HepG2 (cell line): ENCODE data around the gene EYA2. TPM values are rescaled to one million over a fixed set of nuclear protein-coding genes. Genes with fewer than 3 reads are reported as not detected.

Experiments
- ATAC-seq: fragments of 200-7000 bp; cut with Tn5 transposase; 3 replicates; pipeline ENCODE4 v1.9.1; 2020; ENCODE audit warnings: mild to moderate bottlenecking, moderate library complexity
- BruUV-seq: library from RNA; stranded (reverse); fragments of 400-500 nt; replicated peaks from 2 replicates; lab custom pipeline; 2021; lab: Mats Ljungman, UMichigan
- CTCF ChIA-PET: fragments of 300-600 bp; formaldehyde crosslinking; extraction: SDS; loops from one replicate; lab custom pipeline; 2021; ENCODE audit warnings: low total read pairs, inconsistent platforms, low intra/inter-chr PET ratio; lab: Yijun Ruan, JAX
- POLR2A ChIA-PET: fragments of 350-600 bp; sonication (Branson Sonifier 250); formaldehyde crosslinking; loops from one replicate; lab custom pipeline; 2020; ENCODE audit warnings: antibody characterized with exemption, inconsistent platforms; lab: Yijun Ruan, JAX
- DNase-seq: peaks from one replicate; pipeline ENCODE4 v3.0.0-alpha.2; 2015; ENCODE audit warnings: low spot score
- FAIRE-seq: peaks from 3 replicates; lab custom pipeline; 2011; peaks lifted over from hg19 to GRCh38; lab: Jason Lieb, UNC
- H2AFZ ChIP-seq: one replicate; pipeline ENCODE4 v1.6.1; 2011; ENCODE audit warnings: low read length, inconsistent platforms
- H3K27ac ChIP-seq: fragments of 300-600 bp; 3 replicates; pipeline ENCODE4 v1.8.0; 2011; ENCODE audit warnings: mixed run types, mild to moderate bottlenecking, mixed read lengths, low read length, inconsistent platforms; ENCODE audit not compliant: insufficient read depth; ENCODE audit errors: extremely low read length
- H3K27me3 ChIP-seq, 2 experiments: fragments of 200-600 bp in 1 of 2; 2 replicates in 1 of 2; 3 replicates in 1 of 2; pipeline versions ENCODE4 v1.6.0 to v1.8.0; 2011; ENCODE audit warnings: low read length in 2 of 2, mild to moderate bottlenecking in 2 of 2, moderate library complexity in 2 of 2, inconsistent platforms in 1 of 2; ENCODE audit not compliant: insufficient read depth in 2 of 2, control insufficient read depth in 1 of 2
- H3K36me3 ChIP-seq, 2 experiments: fragments of 200-600 bp in 1 of 2; replicated peaks in 1 of 2; 2 replicates in 1 of 2; 3 replicates in 1 of 2; pipeline versions ENCODE4 v1.5.1 to v1.8.0; 2011; ENCODE audit warnings: low read length in 2 of 2, inconsistent platforms in 1 of 2; ENCODE audit not compliant: insufficient read depth in 2 of 2, control insufficient read depth in 1 of 2
- H3K4me1 ChIP-seq: 2 replicates; pipeline ENCODE4 v1.5.1; 2012; ENCODE audit warnings: low read length, inconsistent platforms; ENCODE audit not compliant: insufficient read depth
- H3K4me2 ChIP-seq: 2 replicates; pipeline ENCODE4 v1.6.0; 2011; ENCODE audit warnings: low read depth, low read length, inconsistent platforms
- H3K4me3 ChIP-seq, 3 experiments: fragments of 200-600 bp in 1 of 3; sonication (generic), shearing (Covaris generic) in 1 of 3; replicated peaks in 1 of 3; 2 replicates each; pipeline ENCODE4 v1.5.1; 2011 to 2016; ENCODE audit warnings: low read length in 3 of 3, inconsistent platforms in 2 of 3, low read depth in 2 of 3, mild to moderate bottlenecking in 2 of 3, control low read depth in 1 of 3, mixed read lengths in 1 of 3; ENCODE audit not compliant: insufficient read depth in 1 of 3
- H3K79me2 ChIP-seq: one replicate; pipeline ENCODE4 v1.6.1; 2011; ENCODE audit warnings: low read length, inconsistent platforms; ENCODE audit not compliant: insufficient read depth
- H3K9ac ChIP-seq: 2 replicates; pipeline ENCODE4 v1.6.0; 2011; ENCODE audit warnings: mild to moderate bottlenecking, low read depth, low read length, inconsistent platforms; ENCODE audit not compliant: insufficient read depth
- H3K9me3 ChIP-seq: 2 replicates; pipeline ENCODE4 v1.5.1; 2012; ENCODE audit warnings: mild to moderate bottlenecking, low read length
- H4K20me1 ChIP-seq: 2 replicates; pipeline ENCODE4 v1.6.0; 2011; ENCODE audit warnings: inconsistent platforms, mild to moderate bottlenecking, low read length, moderate library complexity; ENCODE audit not compliant: insufficient read depth
- FOSL2 ChIP-seq: sonication (generic); formaldehyde crosslinking; IDR thresholded peaks from 2 replicates; pipeline ENCODE4 v1.4.0; 2020; ENCODE audit warnings: missing genetic modification reagents
- HBP1 ChIP-seq: IDR thresholded peaks from 2 replicates; pipeline ENCODE4 v1.6.1; 2016; ENCODE audit warnings: low read depth, control low read depth
- MAFF ChIP-seq: IDR thresholded peaks from 2 replicates; pipeline ENCODE4 v1.6.1; 2011; ENCODE audit warnings: low read depth, low read length, improper control_type of control experiment
- MIXL1 ChIP-seq: IDR thresholded peaks from 2 replicates; pipeline ENCODE4 v1.6.1; 2016
- RCOR2 ChIP-seq: IDR thresholded peaks from 2 replicates; pipeline ENCODE4 v1.6.1; 2016; ENCODE audit warnings: missing biosample characterization, missing genetic modification reagents
- SOX5 ChIP-seq: IDR thresholded peaks from 2 replicates; pipeline ENCODE4 v1.6.1; 2016; ENCODE audit warnings: borderline replicate concordance
- TBX2 ChIP-seq: sonication (generic); formaldehyde crosslinking; IDR thresholded peaks from 2 replicates; pipeline ENCODE4 v1.5.0; 2020; ENCODE audit warnings: missing genetic modification reagents, mild to moderate bottlenecking, borderline replicate concordance
- TEAD3 ChIP-seq: optimal IDR thresholded peaks from 2 replicates; pipeline ENCODE3; 2016; ENCODE audit warnings: borderline replicate concordance
- ZNF30 ChIP-seq: sonication (generic); formaldehyde crosslinking; IDR thresholded peaks from 2 replicates; pipeline ENCODE4 v1.5.0; 2020; ENCODE audit warnings: mild to moderate bottlenecking, missing genetic modification reagents
- ZNF558 ChIP-seq: sonication (generic); formaldehyde crosslinking; IDR thresholded peaks from 2 replicates; pipeline ENCODE4 v1.9.0; 2022; ENCODE audit warnings: mild to moderate bottlenecking, missing genetic modification reagents, borderline replicate concordance
- ZNF672 ChIP-seq: sonication (generic); formaldehyde crosslinking; IDR thresholded peaks from 2 replicates; pipeline ENCODE4 v1.8.1; 2022; ENCODE audit warnings: missing genetic modification reagents
- WGBS: methylation state at CpG from one replicate; pipeline ENCODE4 v1.1.6; 2017; ENCODE audit warnings: low lambda C conversion rate; 5-methylcytosine and 5-hydroxymethylcytosine counted together
- in situ Hi-C: cut with HindIII; loops from 2 replicates; pipeline ENCODE4 v1.10.0; 2017; ENCODE audit warnings: low pct_unique_long_range_greater_than_20kb; ENCODE audit not compliant: extremely low pct_ligation_motif_present
- intact Hi-C: fragments of 100-400 bp; cut with micrococcal nuclease; formaldehyde crosslinking; loops from one replicate; pipeline ENCODE4 v1.10.0; 2022; ENCODE audit not compliant: unreplicated experiment
- polyA plus RNA-seq, 8 experiments: library from polyadenylated mRNA; depleted of rRNA in 3 of 8; stranded (reverse) in 7 of 8; unstranded in 1 of 8; fragments of >200 nt; fragmentation: Illumina TruSeq in 4 of 8; extraction: Trizol in 4 of 8; gene quantifications; 2 replicates each; pipeline versions ENCODE4 v1.2.1 to v1.2.3, GENCODE V29; 2011 to 2016; ENCODE audit warnings: low read depth in 4 of 8, missing spikeins in 1 of 8, mixed read lengths in 1 of 8; ENCODE audit not compliant: insufficient read depth in 1 of 8
- total RNA-seq, 5 experiments: library from RNA; depleted of rRNA; stranded (reverse); fragments of >200 nt; fragmentation: Illumina TruSeq; extraction: Trizol; gene quantifications; 2 replicates each; pipeline ENCODE4 v1.2.3, GENCODE V29; 2016; ENCODE audit warnings: low read depth in 1 of 5
- TF ChIP-seq, protein P1 (sequence below): sonication (generic); formaldehyde crosslinking; IDR thresholded peaks from 2 replicates; pipeline ENCODE4 v1.4.0; 2020; ENCODE audit warnings: missing genetic modification reagents, borderline replicate concordance
- TF ChIP-seq, protein P2 (sequence below): IDR thresholded peaks from 2 replicates; pipeline ENCODE4 v1.6.1; 2016; ENCODE audit warnings: low read depth, borderline replicate concordance

The EYA2 gene
- total and polyA plus RNA-seq, 2 of the 13 experiments (the other 11 are each of a cell fraction or from before 2014, with no cell fraction given), result not detected

DNA sequence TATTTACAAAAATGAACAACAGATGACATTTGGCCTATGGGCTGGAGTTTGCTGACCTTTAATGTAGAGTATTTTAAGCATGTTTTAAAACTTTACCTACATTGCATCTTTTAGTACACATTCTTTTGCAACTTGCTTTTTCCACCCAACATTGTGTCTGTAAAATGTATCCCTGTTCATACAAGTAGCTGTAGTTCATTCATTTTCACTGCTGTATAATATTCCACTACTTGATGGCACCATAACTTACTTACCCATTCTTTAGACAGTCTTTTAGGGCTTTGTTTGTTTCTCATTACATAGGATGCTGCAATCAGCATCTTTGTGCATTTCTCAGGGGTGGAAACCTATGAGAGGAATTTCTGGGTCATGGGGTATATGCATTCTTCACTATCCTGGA, 115.1 kb downstream of the EYA2 start:
- H3K9ac ChIP-seq, result no peak overlapping the region
- no peak overlapping the region for H3K4me2 ChIP-seq
- no TSS peak for BruUV-seq
- H2AFZ ChIP-seq, result no peak overlapping the region
- no peaks in the 10 kb centered on the region for H4K20me1 ChIP-seq
- no peak for ATAC-seq
- H3K27me3 ChIP-seq, result peaks cover 0 to 2% of the 10 kb centered on the region in 2 experiments; a peak in 1 of 5 replicates
- intact Hi-C loops (no loop called here), in situ Hi-C loops (no loop called here)
- no peaks in the 10 kb centered on the region for H3K36me3 ChIP-seq
- H3K9me3 ChIP-seq, result no peaks in the 10 kb centered on the region
- no peaks in the 10 kb centered on the region for H3K79me2 ChIP-seq
- H3K27ac ChIP-seq, result no peak overlapping the region
- ChIA-PET CTCF (no interaction called here), POLR2A (no interaction called here)
- DNase-seq, result no peak
- no peaks in the 10 kb centered on the region for H3K4me1 ChIP-seq
- TF ChIP-seq MAFF (no peak), ZNF672 (no peak)
- peak; percentile 72 for FAIRE-seq
- no peak overlapping the region for H3K4me3 ChIP-seq

GRCh38 chr20:47011984-47012383, 117.3 kb downstream of the EYA2 start:
- no peak for FAIRE-seq
- no peak overlapping the region for H3K4me2 ChIP-seq
- TF ChIP-seq SOX5 (no peak), TBX2 (no peak), HBP1 (CRISPR knock-in tag) (no peak), MIXL1 (CRISPR knock-in tag) (no peak), FOSL2 (CRISPR knock-in tag) (no peak), ZNF30 (no peak), TEAD3 (CRISPR knock-in tag) (no peak), ZNF558 (CRISPR knock-in tag) (no peak), RCOR2 (CRISPR knock-in tag) (no peak)
- TF ChIP-seq, protein P1, sequence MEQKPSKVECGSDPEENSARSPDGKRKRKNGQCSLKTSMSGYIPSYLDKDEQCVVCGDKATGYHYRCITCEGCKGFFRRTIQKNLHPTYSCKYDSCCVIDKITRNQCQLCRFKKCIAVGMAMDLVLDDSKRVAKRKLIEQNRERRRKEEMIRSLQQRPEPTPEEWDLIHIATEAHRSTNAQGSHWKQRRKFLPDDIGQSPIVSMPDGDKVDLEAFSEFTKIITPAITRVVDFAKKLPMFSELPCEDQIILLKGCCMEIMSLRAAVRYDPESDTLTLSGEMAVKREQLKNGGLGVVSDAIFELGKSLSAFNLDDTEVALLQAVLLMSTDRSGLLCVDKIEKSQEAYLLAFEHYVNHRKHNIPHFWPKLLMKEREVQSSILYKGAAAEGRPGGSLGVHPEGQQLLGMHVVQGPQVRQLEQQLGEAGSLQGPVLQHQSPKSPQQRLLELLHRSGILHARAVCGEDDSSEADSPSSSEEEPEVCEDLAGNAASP (CRISPR knock-in tag), result no peak
- TF ChIP-seq, protein P2, sequence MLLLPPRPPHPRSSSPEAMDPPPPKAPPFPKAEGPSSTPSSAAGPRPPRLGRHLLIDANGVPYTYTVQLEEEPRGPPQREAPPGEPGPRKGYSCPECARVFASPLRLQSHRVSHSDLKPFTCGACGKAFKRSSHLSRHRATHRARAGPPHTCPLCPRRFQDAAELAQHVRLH (CRISPR knock-in tag), result no peak
- TF ChIP-seq, all 625 proteins: peak for 0
- H2AFZ ChIP-seq, result no peak overlapping the region
- H3K9me3 ChIP-seq, result no peaks in the 10 kb centered on the region
- 11% methylated on average over 5 of the region's 5 CpGs for WGBS
- no peaks in the 10 kb centered on the region for H4K20me1 ChIP-seq
- ChIA-PET CTCF (no interaction called here), POLR2A (no interaction called here)
- ATAC-seq, result no peak
- BruUV-seq, result no TSS peak
- in situ Hi-C loops (no loop called here), intact Hi-C loops (no loop called here)
- H3K9ac ChIP-seq, result no peak overlapping the region
- H3K27ac ChIP-seq, result no peak overlapping the region
- no peak for DNase-seq
- no peak overlapping the region for H3K4me3 ChIP-seq
- H3K36me3 ChIP-seq, result no peaks in the 10 kb centered on the region
- no peaks in the 10 kb centered on the region for H3K27me3 ChIP-seq
- no peaks in the 10 kb centered on the region for H3K4me1 ChIP-seq
- no peaks in the 10 kb centered on the region for H3K79me2 ChIP-seq
